K562 (cell line): ENCODE data around the gene CCNC. TPM values are rescaled to one million over a fixed set of nuclear protein-coding genes. Genes with fewer than 3 reads are reported as not detected.
A peak's percentile ranks its signal among the peaks of the same experiment; 100 is the strongest.

Experiments used
- ATAC-seq: fragments of 200-7000 bp; cut with Tn5 transposase; 3 replicates; pipeline ENCODE4 v1.9.1; 2020; ENCODE audit warnings: moderate library complexity
- BruUV-seq: library from RNA; stranded (reverse); fragments of 400-500 nt; replicated peaks from 2 replicates; lab custom pipeline; 2021; lab: Mats Ljungman, UMichigan
- CTCF ChIA-PET: fragments of 300-600 bp; formaldehyde crosslinking; extraction: SDS; loops from one replicate; lab custom pipeline; 2021; ENCODE audit warnings: low intra/inter-chr PET ratio; lab: Yijun Ruan, JAX
- POLR2A ChIA-PET: fragments of 300-600, 350-650 bp; sonication (Branson Sonifier 250); formaldehyde crosslinking; extraction: SDS; loops from one replicate; lab custom pipeline; 2021; ENCODE audit warnings: antibody characterized with exemption, inconsistent platforms; lab: Yijun Ruan, JAX
- DNase-seq, 4 experiments: peaks; one replicate each; pipeline versions ENCODE4 v3.0.0 to v3.0.0-alpha.2; 2011 to 2018; ENCODE audit warnings: low spot score in 3 of 4, mixed read lengths in 3 of 4; ENCODE audit errors: extremely low read depth in 1 of 4
- FAIRE-seq: peaks from 2 replicates; lab custom pipeline; 2011; peaks lifted over from hg19 to GRCh38; lab: Jason Lieb, UNC
- H2AFZ ChIP-seq: 2 replicates; pipeline ENCODE4 v1.6.0; 2011; ENCODE audit warnings: low read depth, low read length, control low read depth, inconsistent platforms
- H3K27ac ChIP-seq: fragments of 200-600 bp; 3 replicates; pipeline ENCODE4 v1.8.0; 2011; ENCODE audit warnings: low read depth, mild to moderate bottlenecking, control low read depth, inconsistent platforms, low read length, moderate library complexity, mixed read lengths; ENCODE audit errors: extremely low read depth
- H3K27me3 ChIP-seq, 2 experiments: fragments of 300-600 bp in 1 of 2; 2 replicates in 1 of 2; 3 replicates in 1 of 2; pipeline versions ENCODE4 v1.6.0 to v1.8.0; 2011; ENCODE audit warnings: inconsistent platforms in 2 of 2, low read length in 2 of 2, mild to moderate bottlenecking in 1 of 2, mixed read lengths in 1 of 2, moderate library complexity in 1 of 2; ENCODE audit not compliant: control insufficient read depth in 2 of 2, insufficient read depth in 2 of 2
- H3K36me3 ChIP-seq: fragments of 300-600 bp; 3 replicates; pipeline ENCODE4 v1.8.0; 2011; ENCODE audit warnings: mild to moderate bottlenecking, low read length, inconsistent platforms; ENCODE audit not compliant: control insufficient read depth, insufficient read depth
- H3K4me1 ChIP-seq, 2 experiments: fragments of 200-600 bp in 1 of 2; replicated peaks in 1 of 2; 2 replicates in 1 of 2; 3 replicates in 1 of 2; pipeline versions ENCODE4 v1.5.1 to v1.8.0; 2011; ENCODE audit warnings: inconsistent platforms in 2 of 2, low read length in 2 of 2, mild to moderate bottlenecking in 1 of 2, mixed read lengths in 1 of 2, moderate library complexity in 1 of 2; ENCODE audit not compliant: control insufficient read depth in 2 of 2, insufficient read depth in 2 of 2
- H3K4me2 ChIP-seq: 2 replicates; pipeline ENCODE4 v1.6.1; 2011; ENCODE audit warnings: low read length, control low read depth, inconsistent platforms, mixed read lengths; ENCODE audit not compliant: insufficient read depth
- H3K4me3 ChIP-seq: fragments of 200-600 bp; sonication (generic), shearing (Covaris generic); 2 replicates; pipeline ENCODE4 v1.5.1; 2016; ENCODE audit warnings: control low read depth, inconsistent platforms
- H3K79me2 ChIP-seq: fragments of 200-600 bp; 3 replicates; pipeline ENCODE4 v1.8.0; 2011; ENCODE audit warnings: low read length, inconsistent platforms; ENCODE audit not compliant: control insufficient read depth, insufficient read depth
- H3K9ac ChIP-seq, 2 experiments: 2 replicates each; pipeline versions ENCODE4 v1.6.0 to v1.6.1; 2011; ENCODE audit warnings: low read depth in 2 of 2, low read length in 2 of 2, control low read depth in 1 of 2, inconsistent platforms in 1 of 2, mild to moderate bottlenecking in 1 of 2, mixed read lengths in 1 of 2; ENCODE audit not compliant: insufficient read depth in 1 of 2
- H3K9me1 ChIP-seq: one replicate; pipeline ENCODE4 v1.6.0; 2011; ENCODE audit warnings: inconsistent platforms, mild to moderate bottlenecking, low read length, moderate library complexity; ENCODE audit not compliant: control insufficient read depth, insufficient read depth
- H3K9me3 ChIP-seq: replicated peaks from 2 replicates; pipeline ENCODE4 v1.5.1; 2011; ENCODE audit warnings: low read depth, low read length, inconsistent platforms; ENCODE audit not compliant: control insufficient read depth, insufficient read depth
- H4K20me1 ChIP-seq: replicated peaks from 2 replicates; pipeline ENCODE4 v1.6.1; 2011; ENCODE audit warnings: low read length, inconsistent platforms, mixed read lengths; ENCODE audit not compliant: control insufficient read depth, insufficient read depth
- ATF4 ChIP-seq: fragments of 450-650 bp; formaldehyde crosslinking; IDR thresholded peaks from 2 replicates; pipeline ENCODE4 v1.4.0; 2022; ENCODE audit warnings: mild to moderate bottlenecking, moderate library complexity
- ETV5 ChIP-seq: sonication (generic); formaldehyde crosslinking; IDR thresholded peaks from 2 replicates; pipeline ENCODE4 v1.4.0; 2020; ENCODE audit warnings: low read depth, mild to moderate bottlenecking, missing genetic modification reagents
- KLF1 ChIP-seq: fragments of 450-650 bp; IDR thresholded peaks from 2 replicates; pipeline ENCODE4 v1.6.1; 2016; ENCODE audit warnings: missing genetic modification characterization, missing compliant biosample characterization
- MCM2 ChIP-seq: fragments of 450-650 bp; IDR thresholded peaks from 2 replicates; pipeline ENCODE4 v1.6.1; 2017; ENCODE audit warnings: low read depth, mild to moderate bottlenecking
- PTTG1 ChIP-seq: fragments of 450-650 bp; IDR thresholded peaks from 2 replicates; pipeline ENCODE4 v1.6.1; 2016; ENCODE audit warnings: low read depth, mild to moderate bottlenecking, missing genetic modification characterization, missing compliant biosample characterization
- SMAD3 ChIP-seq: fragments of 450-650 bp; formaldehyde crosslinking; conservative IDR thresholded peaks from 2 replicates; pipeline ENCODE4 v1.4.0; 2020; ENCODE audit warnings: mild to moderate bottlenecking
- YBX1 ChIP-seq: fragments of 450-650 bp; IDR thresholded peaks from 2 replicates; pipeline ENCODE4 v1.7.1; 2016; ENCODE audit warnings: mild to moderate bottlenecking
- ZNF347 ChIP-seq: fragments of 450-650 bp; formaldehyde crosslinking; IDR thresholded peaks from 2 replicates; pipeline ENCODE4 v1.4.0; 2020; ENCODE audit warnings: low read depth, mild to moderate bottlenecking, moderate library complexity
- WGBS: fragments of 100-300 bp; shearing (Covaris generic); methylation state at CpG from one replicate; pipeline ENCODE4 v1.1.6; 2016; ENCODE audit warnings: low coverage, mixed read lengths; ENCODE audit not compliant: insufficient coverage; ENCODE audit errors: missing lambda C conversion rate; 5-methylcytosine and 5-hydroxymethylcytosine counted together
- in situ Hi-C: fragments of 300-500 bp; cut with MboI; formaldehyde crosslinking; loops from 4 replicates; pipeline ENCODE4 v1.15.0; 2018; ENCODE audit warnings: inconsistent platforms, mixed read lengths
- intact Hi-C: fragments of 100-400 bp; cut with micrococcal nuclease; formaldehyde crosslinking; loops from 2 replicates; pipeline ENCODE4 v1.14.2; 2022
- polyA plus RNA-seq, 8 experiments: library from polyadenylated mRNA; depleted of rRNA in 4 of 8; stranded (reverse) in 5 of 8; unstranded in 3 of 8; fragments of >200 nt; fragmentation: Nextera tagmentation in 2 of 8; fragmentation: Illumina TruSeq in 1 of 8; extraction: Ambion mirVana in 2 of 8; extraction: Trizol in 1 of 8; gene quantifications; 2 replicates each; pipeline versions ENCODE4 v1.2.1 to v1.2.3, GENCODE V29; 2011 to 2014; ENCODE audit warnings: inconsistent platforms in 1 of 8, missing spikeins in 1 of 8
- total RNA-seq, 7 experiments: library from RNA; depleted of rRNA in 6 of 7; stranded (reverse); fragments of >200 nt in 6 of 7; fragmentation: Illumina TruSeq in 2 of 7; extraction: Trizol in 2 of 7; gene quantifications; 2 replicates each; pipeline versions ENCODE4 v1.2.1 to v1.2.3, GENCODE V29; 2011 to 2021; ENCODE audit warnings: low replicate concordance in 1 of 7
- TF ChIP-seq, protein P1 (sequence below): IDR thresholded peaks from 3 replicates; pipeline ENCODE4 v1.6.1; 2011; ENCODE audit warnings: borderline replicate concordance, mild to moderate bottlenecking, moderate library complexity; ENCODE audit not compliant: insufficient read length; ENCODE audit errors: extremely low read depth

Gene CCNC
- total and polyA plus RNA-seq, 9 of the 15 experiments (the other 6 are each of a cell fraction or from before 2014, with no cell fraction given): 68.7 to 177 (median 99.6) TPM

DNA sequence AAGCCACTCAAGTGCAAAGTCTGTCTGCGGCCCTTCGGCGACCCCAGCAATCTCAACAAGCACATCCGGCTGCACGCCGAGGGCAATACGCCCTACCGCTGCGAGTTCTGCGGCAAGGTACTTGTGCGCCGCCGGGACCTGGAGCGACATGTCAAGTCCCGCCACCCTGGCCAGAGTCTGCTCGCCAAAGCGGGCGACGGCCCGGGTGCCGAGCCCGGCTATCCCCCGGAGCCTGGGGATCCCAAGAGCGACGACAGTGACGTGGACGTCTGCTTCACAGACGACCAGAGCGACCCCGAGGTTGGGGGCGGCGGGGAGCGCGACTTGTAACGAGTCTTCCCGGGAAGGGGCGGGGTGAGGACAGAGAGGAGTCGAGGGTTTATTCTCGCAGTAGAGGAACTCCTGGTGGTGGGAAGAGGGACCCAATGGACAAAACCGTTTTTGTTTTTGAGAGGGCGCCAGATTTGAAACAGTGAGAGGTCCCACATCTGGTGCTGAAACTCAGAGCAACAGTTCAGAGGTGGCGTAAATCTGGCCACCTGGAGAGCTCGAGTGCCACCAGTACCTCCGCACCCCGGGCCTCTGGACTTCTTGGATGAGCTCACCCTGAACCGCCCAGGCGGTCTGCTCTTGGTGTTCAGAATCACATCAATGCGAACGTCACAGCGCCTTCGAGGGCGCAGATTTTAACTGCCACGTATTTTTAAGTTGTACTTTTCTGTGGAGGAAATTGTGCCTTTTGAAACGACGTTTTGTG is 46.1 kb upstream of the CCNC start (continued):
- TF ChIP-seq, protein P1, sequence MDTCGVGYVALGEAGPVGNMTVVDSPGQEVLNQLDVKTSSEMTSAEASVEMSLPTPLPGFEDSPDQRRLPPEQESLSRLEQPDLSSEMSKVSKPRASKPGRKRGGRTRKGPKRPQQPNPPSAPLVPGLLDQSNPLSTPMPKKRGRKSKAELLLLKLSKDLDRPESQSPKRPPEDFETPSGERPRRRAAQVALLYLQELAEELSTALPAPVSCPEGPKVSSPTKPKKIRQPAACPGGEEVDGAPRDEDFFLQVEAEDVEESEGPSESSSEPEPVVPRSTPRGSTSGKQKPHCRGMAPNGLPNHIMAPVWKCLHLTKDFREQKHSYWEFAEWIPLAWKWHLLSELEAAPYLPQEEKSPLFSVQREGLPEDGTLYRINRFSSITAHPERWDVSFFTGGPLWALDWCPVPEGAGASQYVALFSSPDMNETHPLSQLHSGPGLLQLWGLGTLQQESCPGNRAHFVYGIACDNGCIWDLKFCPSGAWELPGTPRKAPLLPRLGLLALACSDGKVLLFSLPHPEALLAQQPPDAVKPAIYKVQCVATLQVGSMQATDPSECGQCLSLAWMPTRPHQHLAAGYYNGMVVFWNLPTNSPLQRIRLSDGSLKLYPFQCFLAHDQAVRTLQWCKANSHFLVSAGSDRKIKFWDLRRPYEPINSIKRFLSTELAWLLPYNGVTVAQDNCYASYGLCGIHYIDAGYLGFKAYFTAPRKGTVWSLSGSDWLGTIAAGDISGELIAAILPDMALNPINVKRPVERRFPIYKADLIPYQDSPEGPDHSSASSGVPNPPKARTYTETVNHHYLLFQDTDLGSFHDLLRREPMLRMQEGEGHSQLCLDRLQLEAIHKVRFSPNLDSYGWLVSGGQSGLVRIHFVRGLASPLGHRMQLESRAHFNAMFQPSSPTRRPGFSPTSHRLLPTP: no peak
- TF ChIP-seq ZNF347 (CRISPR knock-in tag): no peak
- no peak for TF ChIP-seq MCM2
- TF ChIP-seq KLF1: no peak
- no peak for TF ChIP-seq SMAD3 (CRISPR knock-in tag)
- TF ChIP-seq, all 486 proteins: peak for 0

- ATAC-seq (no peak), DNase-seq (no peak), FAIRE-seq (no peak)
- no peak overlapping the region for H3K27ac ChIP-seq
- BruUV-seq: no TSS peak
- H3K27me3 ChIP-seq: peaks cover 3 to 16% of the 10 kb centered on the region in 2 experiments; a peak in 3 of 5 replicates
- no peak overlapping the region for H3K4me3 ChIP-seq
- 60% methylated on average over 13 of the region's 82 CpGs for WGBS
- H3K79me2 ChIP-seq: no peaks in the 10 kb centered on the region
- no peaks in the 10 kb centered on the region for H3K9me1 ChIP-seq
- intact Hi-C loops: no loop called here
- H3K9ac ChIP-seq: peak overlapping the region in 1 of 2 experiments; percentile 38; a peak in 1 of 4 replicates
- in situ Hi-C loops: no loop called here
- no peaks in the 10 kb centered on the region for H3K9me3 ChIP-seq
- POLR2A ChIA-PET: no interaction called here
- H3K4me2 ChIP-seq: no peak overlapping the region
- no peaks in the 10 kb centered on the region for H4K20me1 ChIP-seq
- peaks cover 3 to 13% of the 10 kb centered on the region in 2 experiments; a peak in 3 of 5 replicates for H3K4me1 ChIP-seq
- no peaks in the 10 kb centered on the region for H3K36me3 ChIP-seq
- CTCF ChIA-PET: no interaction called here
- TF ChIP-seq ATF4 (CRISPR knock-in tag) (no peak), ETV5 (CRISPR knock-in tag) (no peak), YBX1 (no peak), PTTG1 (tag) (no peak)
- TF ChIP-seq, all 486 proteins: peak for 0
- H2AFZ ChIP-seq: no peak overlapping the region
Observed at GRCh38 chr6:99613705-99614429, 45.4 kb upstream of the CCNC start.
